ENCODE data around the gene ZFP36L1. TPM values are rescaled to one million over a fixed set of nuclear protein-coding genes. Genes with fewer than 3 reads are reported as not detected.

The ZFP36L1 gene
- total and polyA plus RNA-seq, 10 of the 15 experiments (the other 5 are each of a cell fraction or from before 2014, with no cell fraction given): 22.0 to 184 (median 66.1) TPM

DNA sequence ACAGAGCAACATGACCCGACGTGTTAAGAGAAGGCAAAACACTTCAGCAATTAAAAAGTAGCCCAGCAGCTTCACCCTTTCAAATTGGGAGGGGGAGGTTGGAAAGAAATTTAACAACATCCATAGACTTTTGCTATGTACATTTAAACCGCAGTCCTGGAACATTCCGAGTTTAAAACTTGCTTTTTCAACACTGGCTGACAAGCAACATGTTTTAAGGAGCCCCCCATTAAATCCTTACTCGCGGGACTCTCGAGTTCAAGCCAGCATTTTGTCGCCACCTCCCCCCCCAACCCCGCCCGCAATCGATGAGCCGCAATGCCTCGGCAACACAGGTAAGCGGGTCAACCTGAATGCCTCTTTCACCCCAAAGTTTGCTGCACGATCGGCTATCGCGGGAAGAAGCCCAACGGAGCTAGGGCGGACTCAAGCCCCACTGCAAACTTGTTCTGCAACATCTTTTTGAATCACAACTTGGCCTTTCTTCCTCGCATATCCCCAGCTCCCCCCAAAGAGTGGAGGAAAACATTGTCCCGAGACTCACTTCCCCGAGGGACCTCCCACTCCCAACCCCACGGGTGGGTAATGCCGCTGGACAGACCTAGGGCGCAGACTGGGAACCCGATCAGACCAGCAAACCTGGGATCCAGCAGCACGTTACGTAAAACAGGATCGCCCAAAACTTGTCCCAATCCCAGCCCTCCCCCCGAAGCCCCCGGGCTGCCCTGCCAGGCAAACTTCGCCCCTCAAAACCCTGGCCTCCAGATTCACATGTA is 777 bp downstream of the ZFP36L1 start:
- RAD21 ChIA-PET (ENCODE audit: unreplicated experiment): interaction anchor here (0.6 to 10.7 kb wide), 21 partner anchors 10 to 847 kb away, joined by 3 to 244 read pairs (median 4); no protein-coding TSS in a partner anchor
- TF ChIP-seq POU2F2 (IDR thresholded peaks at IDR 0.05; ENCODE audit: borderline replicate concordance, low read depth, low read length): peak; percentile 38; the same call in 2 of the 3 replicates
- peak; percentile 25 for TF ChIP-seq POLR2AphosphoS5 (IDR thresholded peaks at IDR 0.05; ENCODE audit: low read length)
- TF ChIP-seq, protein P1, sequence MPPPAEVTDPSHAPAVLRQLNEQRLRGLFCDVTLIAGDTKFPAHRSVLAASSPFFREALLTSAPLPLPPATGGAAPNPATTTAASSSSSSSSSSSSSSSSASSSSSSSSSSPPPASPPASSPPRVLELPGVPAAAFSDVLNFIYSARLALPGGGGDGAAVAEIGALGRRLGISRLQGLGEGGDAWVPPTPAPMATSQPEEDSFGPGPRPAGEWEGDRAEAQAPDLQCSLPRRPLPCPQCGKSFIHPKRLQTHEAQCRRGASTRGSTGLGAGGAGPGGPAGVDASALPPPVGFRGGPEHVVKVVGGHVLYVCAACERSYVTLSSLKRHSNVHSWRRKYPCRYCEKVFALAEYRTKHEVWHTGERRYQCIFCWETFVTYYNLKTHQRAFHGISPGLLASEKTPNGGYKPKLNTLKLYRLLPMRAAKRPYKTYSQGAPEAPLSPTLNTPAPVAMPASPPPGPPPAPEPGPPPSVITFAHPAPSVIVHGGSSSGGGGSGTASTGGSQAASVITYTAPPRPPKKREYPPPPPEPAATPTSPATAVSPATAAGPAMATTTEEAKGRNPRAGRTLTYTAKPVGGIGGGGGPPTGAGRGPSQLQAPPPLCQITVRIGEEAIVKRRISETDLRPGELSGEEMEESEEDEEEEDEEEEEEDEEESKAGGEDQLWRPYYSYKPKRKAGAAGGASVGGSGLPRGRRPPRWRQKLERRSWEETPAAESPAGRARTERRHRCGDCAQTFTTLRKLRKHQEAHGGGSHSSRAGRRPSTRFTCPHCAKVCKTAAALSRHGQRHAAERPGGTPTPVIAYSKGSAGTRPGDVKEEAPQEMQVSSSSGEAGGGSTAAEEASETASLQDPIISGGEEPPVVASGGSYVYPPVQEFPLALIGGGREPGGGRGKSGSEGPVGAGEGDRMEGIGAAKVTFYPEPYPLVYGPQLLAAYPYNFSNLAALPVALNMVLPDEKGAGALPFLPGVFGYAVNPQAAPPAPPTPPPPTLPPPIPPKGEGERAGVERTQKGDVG (CRISPR knock-in tag; IDR thresholded peaks at IDR 0.05): no peak
- TF ChIP-seq, protein P2, sequence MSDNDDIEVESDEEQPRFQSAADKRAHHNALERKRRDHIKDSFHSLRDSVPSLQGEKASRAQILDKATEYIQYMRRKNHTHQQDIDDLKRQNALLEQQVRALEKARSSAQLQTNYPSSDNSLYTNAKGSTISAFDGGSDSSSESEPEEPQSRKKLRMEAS (IDR thresholded peaks at IDR 0.05; ENCODE audit: low read depth, low read length): 0 out of 2 replicates have a peak, but pooled peaks have one; percentile 36
- 0 out of 2 replicates have a peak, but pooled peaks have one; percentile 14 for TF ChIP-seq WRNIP1 (IDR thresholded peaks at IDR 0.05; ENCODE audit: borderline replicate concordance, low read depth, low read length)
- no peak for TF ChIP-seq MXI1 (IDR thresholded peaks at IDR 0.05; ENCODE audit: low read depth, low read length)
- no peak for TF ChIP-seq CHD2 (IDR thresholded peaks at IDR 0.05; ENCODE audit: borderline replicate concordance, low read depth, low read length)
- peak; percentile 11; the same call in 1 of the 2 replicates for TF ChIP-seq CHD1 (IDR thresholded peaks at IDR 0.05; ENCODE audit: low read depth, low read length)
- peak; percentile 49; the same call in 1 of the 2 replicates for TF ChIP-seq POLR2A (IDR thresholded peaks at IDR 0.05; ENCODE audit: low read depth, low read length)
- TF ChIP-seq SIN3A (IDR thresholded peaks at IDR 0.05; ENCODE audit: low read depth, low read length): no peak
- under 1% methylated on average over 33 of the region's 33 CpGs for WGBS (ENCODE audit: insufficient coverage, insufficient replicate concordance, low lambda C conversion rate, missing lambda C conversion rate)
- no peak for DNase-seq (ENCODE audit: low read depth, low spot score)
- SMC1A ChIA-PET (ENCODE audit: uncharacterized antibody, unreplicated experiment): interaction anchor here (0.7 to 9.5 kb wide), 8 partner anchors 27 to 543 kb away, joined by 3 to 200 read pairs (median 4); no protein-coding TSS in a partner anchor
- FAIRE-seq: no peak
- no TSS peak for BruUV-seq (replicated peaks)
- Histone ChIP-seq H4K20me1 (ENCODE audit: control insufficient read depth, insufficient read depth) (peaks cover 22% of the 10 kb centered on the region), H3K27ac (ENCODE audit: control insufficient read depth, insufficient read depth) (peak overlapping the region; percentile 100), H3K4me3 (peak overlapping the region; percentile 97), H3K4me2 (ENCODE audit: control insufficient read depth, insufficient read depth) (peak overlapping the region; percentile 94), H3K9ac (ENCODE audit: control insufficient read depth, insufficient read depth, low read length) (peak overlapping the region; percentile 99), H3K27me3 (replicated peaks in 1 of 2; ENCODE audit: control insufficient read depth in 2 of 2, insufficient read depth in 2 of 2, low read length in 1 of 2) (no peaks in the 10 kb centered on the region), H3K36me3 (ENCODE audit: control insufficient read depth in 2 of 2, insufficient read depth in 2 of 2, low read length in 1 of 2) (peaks cover 13 to 20% of the 10 kb centered on the region in 2 experiments), H2AFZ (ENCODE audit: control insufficient read depth, low read depth, low read length) (no peak overlapping the region), H3K79me2 (ENCODE audit: control insufficient read depth, insufficient read depth, low read length) (peaks cover 72% of the 10 kb centered on the region), H3K4me1 (ENCODE audit: control insufficient read depth, insufficient read depth, low read length) (peaks cover 15% of the 10 kb centered on the region), H3K9me3 (replicated peaks; ENCODE audit: control insufficient read depth, insufficient read depth, low read length) (no peaks in the 10 kb centered on the region)
- CTCF ChIA-PET: interaction anchor here (1.0 to 9.5 kb wide), 3 partner anchors 15 to 386 kb away, joined by 3 to 254 read pairs (median 4); no protein-coding TSS in a partner anchor
- in situ Hi-C loops (cut with MboI) (loop anchor here (5.0 to 10.0 kb wide), 3 partner anchors 390 to 545 kb away; no protein-coding TSS in a partner anchor), intact Hi-C loops (cut with micrococcal nuclease; ENCODE audit: unreplicated experiment) (loop anchor here (2.0 kb wide), 1 partner anchor 387 kb away; no protein-coding TSS in a partner anchor)
- ATAC-seq: no peak
- POLR2A ChIA-PET: interaction anchor here (0.6 to 9.5 kb wide), 18 partner anchors 15 to 807 kb away, joined by 3 to 115 read pairs (median 4); no protein-coding TSS in a partner anchor

Data from GM12878 (cell line).